ENCODE data around the gene DIPK1C. TPM values are rescaled to one million over a fixed set of nuclear protein-coding genes. Genes with fewer than 3 reads are reported as not detected.

The DIPK1C gene
- total and polyA plus RNA-seq, 8 donors, result 0.12 to 0.25 (median 0.16) TPM; not detected in 5

DNA sequence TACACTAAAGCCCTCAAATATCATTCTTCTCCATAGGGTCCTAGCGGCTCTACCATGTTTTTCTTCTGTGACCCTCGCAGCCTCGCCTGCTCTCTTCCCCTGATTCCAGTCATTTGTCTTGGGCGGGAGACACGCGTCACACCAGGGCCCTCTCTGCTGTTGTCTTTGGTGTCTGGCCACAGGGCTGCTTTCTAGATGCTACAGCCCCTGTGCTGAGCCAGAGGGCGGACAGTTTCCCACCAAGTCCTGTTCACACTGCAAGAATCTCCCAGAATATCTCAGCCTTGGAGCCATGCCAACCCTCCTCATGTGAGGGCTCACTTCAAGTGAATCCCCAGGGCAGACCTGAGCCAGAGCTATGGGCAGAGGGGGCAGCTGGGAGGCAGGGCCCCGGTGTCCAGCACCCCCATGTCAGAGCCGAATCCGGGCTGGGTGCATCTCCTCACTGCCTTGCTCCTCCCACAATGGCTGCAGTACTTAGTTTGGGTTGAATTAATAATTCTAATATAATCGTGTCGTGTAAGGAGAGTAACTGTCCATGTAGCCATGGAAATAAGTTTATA, 42.1 kb downstream of the DIPK1C start:
- Histone ChIP-seq H3K27me3 (peaks cover 0 to 3% (median 0%) of the 10 kb centered on the region in 4 donors), H3K4me1 (no peaks in the 10 kb centered on the region), H3K27ac (no peak overlapping the region), H3K4me3 (no peak overlapping the region), H3K9me3 (no peaks in the 10 kb centered on the region), H3K36me3 (no peaks in the 10 kb centered on the region)
- intact Hi-C loops (cut with DNase I), result no loop called here
- FAIRE-seq (no peak), DNase-seq (no peak), ATAC-seq (no peak)
- 84 to 90% methylated on average over 12 of the region's 12 CpGs for WGBS, 2 donors
- TF ChIP-seq, protein P1, sequence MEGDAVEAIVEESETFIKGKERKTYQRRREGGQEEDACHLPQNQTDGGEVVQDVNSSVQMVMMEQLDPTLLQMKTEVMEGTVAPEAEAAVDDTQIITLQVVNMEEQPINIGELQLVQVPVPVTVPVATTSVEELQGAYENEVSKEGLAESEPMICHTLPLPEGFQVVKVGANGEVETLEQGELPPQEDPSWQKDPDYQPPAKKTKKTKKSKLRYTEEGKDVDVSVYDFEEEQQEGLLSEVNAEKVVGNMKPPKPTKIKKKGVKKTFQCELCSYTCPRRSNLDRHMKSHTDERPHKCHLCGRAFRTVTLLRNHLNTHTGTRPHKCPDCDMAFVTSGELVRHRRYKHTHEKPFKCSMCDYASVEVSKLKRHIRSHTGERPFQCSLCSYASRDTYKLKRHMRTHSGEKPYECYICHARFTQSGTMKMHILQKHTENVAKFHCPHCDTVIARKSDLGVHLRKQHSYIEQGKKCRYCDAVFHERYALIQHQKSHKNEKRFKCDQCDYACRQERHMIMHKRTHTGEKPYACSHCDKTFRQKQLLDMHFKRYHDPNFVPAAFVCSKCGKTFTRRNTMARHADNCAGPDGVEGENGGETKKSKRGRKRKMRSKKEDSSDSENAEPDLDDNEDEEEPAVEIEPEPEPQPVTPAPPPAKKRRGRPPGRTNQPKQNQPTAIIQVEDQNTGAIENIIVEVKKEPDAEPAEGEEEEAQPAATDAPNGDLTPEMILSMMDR (IDR thresholded peaks at IDR 0.05), result no peak

DNA sequence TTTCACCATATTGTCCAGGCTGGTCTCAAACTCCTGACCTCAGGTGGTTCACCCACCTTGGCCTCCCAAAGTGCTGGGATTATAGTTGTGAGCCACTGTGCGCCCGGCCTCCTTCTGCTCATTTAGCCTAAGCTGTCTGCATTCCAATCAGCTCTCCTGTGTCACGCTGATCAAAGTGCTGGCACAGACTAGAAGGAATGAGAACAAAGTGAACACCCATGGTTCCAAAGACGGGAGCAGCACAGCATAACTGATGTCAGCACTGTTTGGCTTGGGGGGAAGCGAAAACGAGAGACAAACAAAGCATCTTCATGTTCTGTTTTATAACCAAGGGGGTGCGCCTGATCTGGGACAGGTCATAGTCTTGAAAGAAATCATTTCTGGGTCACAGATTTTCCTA, 43.3 kb downstream of the DIPK1C start:
- TF ChIP-seq, protein P1 (IDR thresholded peaks at IDR 0.05), result no peak
- Histone ChIP-seq H3K4me1 (no peaks in the 10 kb centered on the region), H3K4me3 (no peak overlapping the region), H3K9me3 (no peaks in the 10 kb centered on the region), H3K27me3 (peaks cover 0 to 3% (median 0%) of the 10 kb centered on the region in 4 donors), H3K27ac (no peak overlapping the region), H3K36me3 (no peaks in the 10 kb centered on the region)
- 76% methylated on average over 7 of the region's 7 CpGs for WGBS, 2 donors
- ATAC-seq (no peak), DNase-seq (no peak), FAIRE-seq (no peak)
- intact Hi-C loops (cut with DNase I), result no loop called here

DNA sequence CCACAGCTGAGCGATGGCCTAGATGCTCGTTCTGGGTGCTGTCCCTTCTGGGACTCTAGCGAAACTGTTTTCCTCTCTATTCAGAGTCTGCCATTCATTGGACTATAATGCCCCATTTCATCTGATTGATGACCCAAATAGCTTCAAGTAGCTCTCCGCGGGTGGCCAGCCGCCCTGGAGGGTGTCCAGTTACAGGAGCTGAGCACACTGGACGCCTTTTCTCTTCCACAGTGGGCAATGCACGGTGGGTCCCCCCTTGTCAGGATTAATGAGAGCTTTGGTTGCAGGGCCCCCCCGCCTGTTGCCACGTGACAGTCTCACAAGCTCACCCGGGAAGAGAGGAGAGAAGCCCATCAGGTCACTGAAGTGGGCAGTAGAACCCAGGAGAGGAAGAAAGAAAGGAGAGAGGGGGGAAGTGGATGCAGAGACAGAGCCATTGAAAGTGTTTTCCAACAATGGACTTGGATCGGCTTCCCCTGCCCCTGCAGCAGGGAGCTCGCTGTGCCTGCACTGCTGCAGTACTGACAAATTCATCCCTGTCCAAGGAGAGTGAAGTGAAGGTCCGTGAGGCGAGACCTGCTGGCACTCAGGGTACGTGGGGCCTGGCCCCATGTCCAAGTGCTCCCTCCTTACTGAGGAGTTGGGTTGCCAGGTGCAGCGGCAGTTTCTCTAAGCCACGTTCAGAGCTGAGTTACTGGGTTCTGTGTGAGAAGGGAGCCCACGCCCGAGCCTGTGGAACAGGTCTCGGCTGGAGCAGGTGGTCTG, 44.8 kb downstream of the DIPK1C start:
- WGBS, 2 donors, result 58 to 64% methylated on average over 21 of the region's 21 CpGs
- TF ChIP-seq, protein P1 (IDR thresholded peaks at IDR 0.05), result no peak
- no peak for DNase-seq
- Histone ChIP-seq H3K27ac (no peak overlapping the region), H3K9me3 (no peaks in the 10 kb centered on the region), H3K27me3 (peaks cover 0 to 3% (median 0%) of the 10 kb centered on the region in 4 donors), H3K36me3 (no peaks in the 10 kb centered on the region), H3K4me1 (no peaks in the 10 kb centered on the region), H3K4me3 (no peak overlapping the region)
- intact Hi-C loops (cut with DNase I), result no loop called here
- FAIRE-seq, result no peak
- peak in 1 of 4 donors; percentile 30 for ATAC-seq

DNA sequence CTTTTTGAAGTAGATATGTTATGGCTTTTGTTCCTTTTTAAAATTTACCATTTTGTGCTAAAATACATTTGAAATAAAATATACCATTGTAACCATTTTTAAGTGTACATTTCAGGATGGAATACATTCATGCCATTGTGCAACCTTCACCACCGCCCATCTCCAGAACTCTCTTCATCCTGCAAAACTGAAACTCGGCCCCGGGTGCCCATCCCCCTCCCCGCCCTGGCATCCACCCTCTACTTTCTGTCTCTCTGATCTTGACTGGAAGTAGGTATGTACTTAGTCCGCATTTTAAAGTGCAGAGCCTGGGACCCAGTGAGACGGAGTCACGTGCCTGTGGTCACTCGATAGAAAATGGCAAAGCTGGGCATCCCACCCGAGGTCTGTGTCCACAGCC, 45.6 kb downstream of the DIPK1C start:
- H3K27me3 ChIP-seq, result peaks cover 0 to 3% (median 0%) of the 10 kb centered on the region in 4 donors
- 56 to 73% methylated on average over 9 of the region's 9 CpGs for WGBS, 2 donors
- H3K4me1 ChIP-seq, result no peaks in the 10 kb centered on the region
- intact Hi-C loops (cut with DNase I), result no loop called here
- no peak overlapping the region for H3K27ac ChIP-seq
- no peaks in the 10 kb centered on the region for H3K36me3 ChIP-seq
- no peak for ATAC-seq
- no peak for DNase-seq
- TF ChIP-seq, protein P1 (IDR thresholded peaks at IDR 0.05), result no peak
- no peak overlapping the region for H3K4me3 ChIP-seq
- H3K9me3 ChIP-seq, result no peaks in the 10 kb centered on the region
- no peak for FAIRE-seq

DNA sequence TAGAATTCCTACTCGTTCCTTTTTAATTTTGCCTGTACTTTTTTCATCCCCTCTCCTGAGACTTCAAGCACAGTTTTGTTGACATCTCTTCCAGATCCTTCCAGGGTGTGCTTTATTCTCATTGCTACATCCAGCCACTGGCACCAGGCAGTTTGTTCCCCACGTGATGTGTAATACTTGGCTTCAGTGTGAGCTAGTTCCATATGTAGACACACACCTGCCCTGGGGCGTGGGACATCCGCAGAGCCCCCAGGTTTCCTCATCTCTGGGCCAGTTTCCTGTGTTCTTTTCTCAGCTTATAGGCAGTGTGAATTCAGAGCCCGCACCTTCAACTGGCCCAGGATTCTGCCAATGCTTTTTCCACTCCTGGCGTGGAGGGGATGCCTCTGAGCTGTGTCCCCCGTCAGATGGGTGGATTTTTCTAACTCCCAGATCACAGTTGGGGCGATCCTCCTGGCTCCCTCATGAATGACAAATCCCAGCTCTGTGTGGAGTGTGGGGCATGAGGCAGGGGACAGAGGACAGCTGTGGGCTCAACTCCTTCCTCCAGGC, 46.6 kb downstream of the DIPK1C start:
- ATAC-seq, result no peak
- H3K27me3 ChIP-seq, result peaks cover 0 to 3% (median 0%) of the 10 kb centered on the region in 4 donors
- H3K9me3 ChIP-seq, result no peaks in the 10 kb centered on the region
- intact Hi-C loops (cut with DNase I), result no loop called here
- H3K36me3 ChIP-seq, result no peaks in the 10 kb centered on the region
- no peak for DNase-seq
- TF ChIP-seq, protein P1 (IDR thresholded peaks at IDR 0.05), result no peak
- FAIRE-seq, result no peak
- no peaks in the 10 kb centered on the region for H3K4me1 ChIP-seq
- WGBS, 2 donors, result 59 to 62% methylated on average over 8 of the region's 8 CpGs
- H3K4me3 ChIP-seq, result no peak overlapping the region
- no peak overlapping the region for H3K27ac ChIP-seq

Data from pancreas (tissue), 10 donors.